ENCODE data around the gene RALGDS. TPM values are rescaled to one million over a fixed set of nuclear protein-coding genes. Genes with fewer than 3 reads are reported as not detected.

The RALGDS gene
- total RNA-seq, 1 donor from 2014 or later: 80.6 TPM

DNA sequence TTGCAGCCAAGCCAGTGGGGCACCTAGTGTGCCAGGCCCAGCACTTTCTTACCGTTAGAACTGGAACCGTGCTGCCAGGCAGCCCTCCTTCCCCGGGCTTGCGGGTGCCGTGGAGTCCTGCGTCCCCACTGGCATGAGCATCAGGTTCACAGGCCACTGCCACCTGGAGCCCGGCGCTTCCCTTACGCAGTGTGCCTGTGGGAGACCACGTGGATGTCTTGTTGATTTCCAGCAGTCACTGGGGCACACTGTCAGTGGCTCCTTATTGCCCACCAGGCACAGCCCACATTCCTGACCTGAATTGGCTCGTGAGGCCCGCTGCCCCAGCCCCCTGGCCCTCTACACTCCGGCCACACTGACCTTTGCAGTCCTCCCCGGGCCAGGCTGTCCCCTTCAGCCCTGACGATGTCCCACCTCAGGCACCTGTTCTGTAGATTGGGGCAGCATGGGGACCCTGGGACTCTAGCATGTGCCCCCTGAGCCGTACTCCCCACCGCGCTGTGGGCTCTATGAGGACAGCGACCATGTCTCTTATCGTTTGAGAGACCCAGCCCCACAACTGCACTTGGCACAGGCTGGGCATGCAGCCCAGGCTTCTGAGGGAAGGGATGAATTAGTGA lies 69.6 kb downstream of the RALGDS start:
- DNase-seq (ENCODE audit: low spot score): no peak
- Mint-ChIP-seq H3K36me3 (ENCODE audit: low read depth, unreplicated experiment) (peaks cover 41% of the 10 kb centered on the region), H3K27me3 (ENCODE audit: unreplicated experiment) (peaks cover 5% of the 10 kb centered on the region), H3K9me3 (ENCODE audit: unreplicated experiment) (no peaks in the 10 kb centered on the region), H3K4me1 (ENCODE audit: unreplicated experiment) (no peaks in the 10 kb centered on the region), H3K4me3 (ENCODE audit: unreplicated experiment) (no peak overlapping the region), H3K27ac (ENCODE audit: unreplicated experiment) (no peak overlapping the region)
- TF ChIP-seq, protein P1, sequence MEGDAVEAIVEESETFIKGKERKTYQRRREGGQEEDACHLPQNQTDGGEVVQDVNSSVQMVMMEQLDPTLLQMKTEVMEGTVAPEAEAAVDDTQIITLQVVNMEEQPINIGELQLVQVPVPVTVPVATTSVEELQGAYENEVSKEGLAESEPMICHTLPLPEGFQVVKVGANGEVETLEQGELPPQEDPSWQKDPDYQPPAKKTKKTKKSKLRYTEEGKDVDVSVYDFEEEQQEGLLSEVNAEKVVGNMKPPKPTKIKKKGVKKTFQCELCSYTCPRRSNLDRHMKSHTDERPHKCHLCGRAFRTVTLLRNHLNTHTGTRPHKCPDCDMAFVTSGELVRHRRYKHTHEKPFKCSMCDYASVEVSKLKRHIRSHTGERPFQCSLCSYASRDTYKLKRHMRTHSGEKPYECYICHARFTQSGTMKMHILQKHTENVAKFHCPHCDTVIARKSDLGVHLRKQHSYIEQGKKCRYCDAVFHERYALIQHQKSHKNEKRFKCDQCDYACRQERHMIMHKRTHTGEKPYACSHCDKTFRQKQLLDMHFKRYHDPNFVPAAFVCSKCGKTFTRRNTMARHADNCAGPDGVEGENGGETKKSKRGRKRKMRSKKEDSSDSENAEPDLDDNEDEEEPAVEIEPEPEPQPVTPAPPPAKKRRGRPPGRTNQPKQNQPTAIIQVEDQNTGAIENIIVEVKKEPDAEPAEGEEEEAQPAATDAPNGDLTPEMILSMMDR (IDR thresholded peaks at IDR 0.05; ENCODE audit: unreplicated experiment): no peak

DNA sequence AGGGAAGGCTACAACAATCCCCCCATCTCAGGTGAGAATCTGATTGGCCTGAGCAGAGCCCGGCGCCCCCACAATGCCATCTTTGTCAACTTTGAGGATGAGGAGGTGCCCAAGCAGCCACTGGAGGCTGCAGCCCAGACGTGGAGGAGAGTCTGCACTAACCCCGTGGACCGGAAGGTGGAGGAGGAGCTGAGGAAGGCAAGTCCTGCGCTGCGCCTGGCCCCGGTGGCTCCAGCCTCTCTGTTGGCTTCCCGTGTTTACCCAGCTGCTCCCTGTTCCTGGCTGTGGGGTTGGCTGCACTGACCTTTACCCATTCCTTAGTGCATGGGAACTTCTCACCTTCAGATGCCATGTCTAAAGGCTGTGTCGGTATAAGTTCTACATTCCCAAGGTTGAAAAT lies 70.3 kb downstream of the RALGDS start:
- H3K4me1 Mint-ChIP-seq (ENCODE audit: unreplicated experiment): no peaks in the 10 kb centered on the region
- DNase-seq (ENCODE audit: low spot score): no peak
- H3K9me3 Mint-ChIP-seq (ENCODE audit: unreplicated experiment): no peaks in the 10 kb centered on the region
- peak overlapping the region; percentile 42 for H3K4me3 Mint-ChIP-seq (ENCODE audit: unreplicated experiment)
- H3K27ac Mint-ChIP-seq (ENCODE audit: unreplicated experiment): no peak overlapping the region
- peaks cover 40% of the 10 kb centered on the region for H3K36me3 Mint-ChIP-seq (ENCODE audit: low read depth, unreplicated experiment)
- TF ChIP-seq, protein P1 (IDR thresholded peaks at IDR 0.05; ENCODE audit: unreplicated experiment): no peak
- peaks cover 7% of the 10 kb centered on the region for H3K27me3 Mint-ChIP-seq (ENCODE audit: unreplicated experiment)

DNA sequence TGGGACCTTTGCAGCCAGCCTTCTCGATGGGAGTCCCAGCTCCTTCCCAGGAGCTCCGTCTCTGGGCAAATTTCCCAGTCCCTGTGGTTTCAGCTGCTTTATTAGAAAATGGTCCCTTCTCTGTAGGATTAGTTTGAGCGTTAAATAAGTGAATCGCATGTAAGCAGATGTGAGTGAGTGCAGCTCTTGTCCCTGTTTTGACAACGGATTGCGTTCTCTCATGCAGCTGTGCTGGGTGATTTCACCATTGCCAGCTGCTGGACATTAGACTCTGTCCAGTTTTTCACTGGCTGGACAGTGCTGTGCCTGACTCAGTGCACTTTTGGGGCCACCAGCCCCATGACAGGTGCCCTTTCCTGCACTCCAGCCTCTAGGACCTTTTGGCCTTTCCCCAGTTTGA lies 70.9 kb downstream of the RALGDS start:
- H3K9me3 Mint-ChIP-seq (ENCODE audit: unreplicated experiment): no peaks in the 10 kb centered on the region
- H3K27ac Mint-ChIP-seq (ENCODE audit: unreplicated experiment): no peak overlapping the region
- TF ChIP-seq, protein P1 (IDR thresholded peaks at IDR 0.05; ENCODE audit: unreplicated experiment): no peak
- peaks cover 7% of the 10 kb centered on the region for H3K27me3 Mint-ChIP-seq (ENCODE audit: unreplicated experiment)
- DNase-seq (ENCODE audit: low spot score): no peak
- no peak overlapping the region for H3K4me3 Mint-ChIP-seq (ENCODE audit: unreplicated experiment)
- no peaks in the 10 kb centered on the region for H3K4me1 Mint-ChIP-seq (ENCODE audit: unreplicated experiment)
- H3K36me3 Mint-ChIP-seq (ENCODE audit: low read depth, unreplicated experiment): peaks cover 39% of the 10 kb centered on the region

DNA sequence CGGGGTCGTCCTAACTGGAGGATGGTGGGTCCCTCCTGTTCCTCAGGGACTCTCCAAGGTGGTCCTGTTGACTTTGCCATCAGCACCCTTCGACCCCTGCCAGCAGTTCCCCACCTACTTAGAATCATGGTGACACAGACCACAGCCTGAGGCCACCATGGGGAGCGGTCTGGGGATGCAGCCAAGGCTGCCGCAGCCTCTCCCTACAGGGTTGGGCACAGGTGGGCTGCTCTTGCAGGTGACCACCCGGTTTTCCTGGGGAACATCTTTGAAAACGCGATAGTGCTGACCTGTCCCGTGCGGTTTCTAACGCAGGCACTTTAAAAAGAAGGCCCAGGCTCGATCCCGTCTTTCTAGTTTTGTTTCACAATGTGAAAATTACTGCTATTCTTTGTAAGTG lies 72.0 kb downstream of the RALGDS start:
- TF ChIP-seq, protein P1 (IDR thresholded peaks at IDR 0.05; ENCODE audit: unreplicated experiment): no peak
- Mint-ChIP-seq H3K4me1 (ENCODE audit: unreplicated experiment) (no peaks in the 10 kb centered on the region), H3K36me3 (ENCODE audit: low read depth, unreplicated experiment) (peaks cover 40% of the 10 kb centered on the region), H3K9me3 (ENCODE audit: unreplicated experiment) (no peaks in the 10 kb centered on the region), H3K4me3 (ENCODE audit: unreplicated experiment) (no peak overlapping the region), H3K27me3 (ENCODE audit: unreplicated experiment) (peaks cover 7% of the 10 kb centered on the region), H3K27ac (ENCODE audit: unreplicated experiment) (no peak overlapping the region)
- no peak for DNase-seq (ENCODE audit: low spot score)

DNA sequence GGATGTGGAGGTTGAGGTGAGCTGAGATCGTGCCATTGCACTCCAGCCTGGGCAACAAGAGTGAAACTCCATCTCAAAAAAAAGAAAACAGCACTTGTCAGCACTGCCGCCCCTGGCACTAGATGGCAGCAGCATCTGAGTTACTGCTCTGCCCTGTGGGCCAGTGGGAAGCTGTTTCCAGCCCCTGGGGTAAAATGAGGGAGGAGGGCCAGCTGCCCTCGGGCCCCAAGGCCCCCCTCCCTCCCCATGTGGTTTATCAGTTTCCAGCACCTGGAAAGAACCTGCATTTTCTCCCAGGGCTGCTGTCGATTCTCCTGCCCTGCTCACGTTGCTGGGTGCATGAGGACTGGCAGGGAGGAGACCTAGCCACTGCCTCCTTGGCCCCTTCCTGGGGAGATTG lies 72.4 kb downstream of the RALGDS start:
- Mint-ChIP-seq H3K36me3 (ENCODE audit: low read depth, unreplicated experiment) (peaks cover 36% of the 10 kb centered on the region), H3K27me3 (ENCODE audit: unreplicated experiment) (peaks cover 5% of the 10 kb centered on the region)
- TF ChIP-seq, protein P1 (IDR thresholded peaks at IDR 0.05; ENCODE audit: unreplicated experiment): no peak

More for the DNA sequence above, 72.4 kb downstream of the RALGDS start:
- H3K27ac Mint-ChIP-seq (ENCODE audit: unreplicated experiment): no peak overlapping the region
- no peaks in the 10 kb centered on the region for H3K9me3 Mint-ChIP-seq (ENCODE audit: unreplicated experiment)
- no peak overlapping the region for H3K4me3 Mint-ChIP-seq (ENCODE audit: unreplicated experiment)
- no peaks in the 10 kb centered on the region for H3K4me1 Mint-ChIP-seq (ENCODE audit: unreplicated experiment)
- DNase-seq (ENCODE audit: low spot score): no peak

Small RNA genes within 50 kb of the gene (microRNA-seq; reads per million reads assigned to microRNA genes)
- gene MIR6877 (ENCODE audit: unreplicated experiment): 13.4 reads per million, percentile 62 among the genes with 10 or more reads in this experiment

Other genes starting within 250 kb of the RALGDS start
- gene AK8, start 243.0 kb downstream of the RALGDS start, total RNA-seq (ENCODE audit: unreplicated experiment): 2.0 TPM
- 2.7 TPM for gene SPACA9, start 242.3 kb downstream of the RALGDS start, total RNA-seq (ENCODE audit: unreplicated experiment)
- gene TSC1, start 176.6 kb downstream of the RALGDS start, total RNA-seq (ENCODE audit: unreplicated experiment): 65.3 TPM
- gene GFI1B, start 142.5 kb downstream of the RALGDS start, total RNA-seq (ENCODE audit: unreplicated experiment): not detected
- gene GTF3C5, start 90.2 kb downstream of the RALGDS start, total RNA-seq (ENCODE audit: unreplicated experiment): 71.7 TPM
- 4.2 TPM for gene CEL, start 59.3 kb downstream of the RALGDS start, total RNA-seq (ENCODE audit: unreplicated experiment)
- gene GBGT1, start 42.7 kb upstream of the RALGDS start, total RNA-seq (ENCODE audit: unreplicated experiment): 98.4 TPM
- gene OBP2B, start 88.0 kb upstream of the RALGDS start, total RNA-seq (ENCODE audit: unreplicated experiment): not detected
- 1.4 TPM for gene ABO, start 154.0 kb upstream of the RALGDS start, total RNA-seq (ENCODE audit: unreplicated experiment)
- 21.7 TPM for gene SURF6, start 214.9 kb upstream of the RALGDS start, total RNA-seq (ENCODE audit: unreplicated experiment)
- gene MED22, start 226.9 kb upstream of the RALGDS start, total RNA-seq (ENCODE audit: unreplicated experiment): 32.9 TPM
- gene RPL7A, start 227.0 kb upstream of the RALGDS start, total RNA-seq (ENCODE audit: unreplicated experiment): 2,006 TPM
- 36.2 TPM for gene SURF1, start 235.2 kb upstream of the RALGDS start, total RNA-seq (ENCODE audit: unreplicated experiment)
- 11.9 TPM for gene SURF2, start 235.3 kb upstream of the RALGDS start, total RNA-seq (ENCODE audit: unreplicated experiment)

Data from endothelial cell (in vitro differentiated cells).